WTC11 (cell line): Measurements from ENCODE around the gene SLC23A2. TPM values are rescaled to one million over a fixed set of nuclear protein-coding genes. Genes with fewer than 3 reads are reported as not detected.
A peak's percentile ranks its signal among the peaks of the same experiment; 100 is the strongest.

Experiments used
- ATAC-seq: fragments of 200-7000 bp; cut with Tn5 transposase; 2 replicates; pipeline ENCODE4 v1.10.0; 2021; ENCODE audit warnings: mild to moderate bottlenecking, moderate library complexity
- Bru-seq: library from RNA; stranded (reverse); fragments of 400-500 nt; gene quantifications from one replicate; lab custom pipeline; 2021; lab: Mats Ljungman, UMichigan
- CTCF ChIA-PET: fragments of 300-600 bp; sonication (Branson Sonifier 250); formaldehyde crosslinking; loops from one replicate; lab custom pipeline; 2021; ENCODE audit warnings: antibody characterized with exemption; lab: Charles Lee
- POLR2A ChIA-PET: fragments of 350-600 bp; sonication (Branson Sonifier 250); formaldehyde crosslinking; loops from one replicate; lab custom pipeline; 2021; ENCODE audit warnings: antibody characterized with exemption; lab: Charles Lee
- DNase-seq: peaks from one replicate; pipeline ENCODE4 v3.0.0; 2021; ENCODE audit warnings: low spot score
- H3K27ac Mint-ChIP-seq: 2 replicates; pipeline ENCODE4 v1.8.0; 2021; ENCODE audit warnings: mixed read lengths
- H3K27me3 Mint-ChIP-seq: 2 replicates; pipeline ENCODE4 v1.8.0; 2021; ENCODE audit warnings: low read depth, mild to moderate bottlenecking, moderate library complexity, mixed read lengths
- H3K36me3 Mint-ChIP-seq: 2 replicates; pipeline ENCODE4 v1.8.0; 2021; ENCODE audit warnings: mixed read lengths
- H3K4me1 Mint-ChIP-seq: 2 replicates; pipeline ENCODE4 v1.8.0; 2022; ENCODE audit warnings: mixed read lengths
- H3K4me3 Mint-ChIP-seq: 2 replicates; pipeline ENCODE4 v1.8.0; 2021; ENCODE audit warnings: mild to moderate bottlenecking, moderate library complexity, mixed read lengths
- H3K9me3 Mint-ChIP-seq: 2 replicates; pipeline ENCODE4 v1.8.0; 2021; ENCODE audit warnings: mixed read lengths
- ATF6 ChIP-seq: sonication (generic); formaldehyde crosslinking; IDR thresholded peaks from 2 replicates; pipeline ENCODE4 v1.8.1; 2023; ENCODE audit warnings: mild to moderate bottlenecking, missing genetic modification reagents
- CBFB ChIP-seq: sonication (generic); formaldehyde crosslinking; IDR thresholded peaks from 2 replicates; pipeline ENCODE4 v1.8.1; 2022; ENCODE audit warnings: mild to moderate bottlenecking, low read depth, missing genetic modification reagents
- ELF4 ChIP-seq: sonication (generic); formaldehyde crosslinking; IDR thresholded peaks from 2 replicates; pipeline ENCODE4 v1.8.1; 2022; ENCODE audit warnings: low read depth, mild to moderate bottlenecking, moderate library complexity, missing genetic modification reagents
- EMX1 ChIP-seq: fragments of 250-450 bp; sonication (Bioruptor Pico); IDR thresholded peaks from 2 replicates; pipeline ENCODE4 v1.8.0; 2021; ENCODE audit warnings: mild to moderate bottlenecking
- ESRRA ChIP-seq: sonication (generic); formaldehyde crosslinking; IDR thresholded peaks from 2 replicates; pipeline ENCODE4 v1.8.1; 2022; ENCODE audit warnings: mild to moderate bottlenecking, missing genetic modification reagents, borderline replicate concordance
- FOXJ3 ChIP-seq: sonication (generic); formaldehyde crosslinking; IDR thresholded peaks from 2 replicates; pipeline ENCODE4 v1.9.0; 2021; ENCODE audit warnings: missing genetic modification reagents, mild to moderate bottlenecking, borderline replicate concordance
- GRHL2 ChIP-seq: fragments of 250-450 bp; sonication (Bioruptor Pico); IDR thresholded peaks from 2 replicates; pipeline ENCODE4 v1.8.0; 2022; ENCODE audit warnings: mild to moderate bottlenecking, moderate library complexity; ENCODE audit not compliant: insufficient replicate concordance, severe bottlenecking
- GTF2I ChIP-seq: fragments of 250-450 bp; sonication (Bioruptor Pico); conservative IDR thresholded peaks from 2 replicates; pipeline ENCODE4 v1.4.0; 2021; ENCODE audit warnings: mild to moderate bottlenecking
- MXD4 ChIP-seq: fragments of 250-450 bp; sonication (Bioruptor Pico); IDR thresholded peaks from 2 replicates; pipeline ENCODE4 v1.8.0; 2021; ENCODE audit warnings: mild to moderate bottlenecking, moderate library complexity, borderline replicate concordance
- MYBL2 ChIP-seq: sonication (generic); formaldehyde crosslinking; IDR thresholded peaks from 2 replicates; pipeline ENCODE4 v1.8.1; 2023; ENCODE audit warnings: mild to moderate bottlenecking, moderate library complexity, missing genetic modification reagents
- NFYB ChIP-seq: sonication (generic); formaldehyde crosslinking; conservative IDR thresholded peaks from 2 replicates; pipeline ENCODE4 v1.8.0; 2022; ENCODE audit warnings: low read depth, missing genetic modification reagents
- NR2C2 ChIP-seq: sonication (generic); formaldehyde crosslinking; IDR thresholded peaks from 2 replicates; pipeline ENCODE4 v1.8.0; 2022; ENCODE audit warnings: mild to moderate bottlenecking, missing genetic modification reagents
- SOX15 ChIP-seq: fragments of 250-450 bp; sonication (Bioruptor Pico); IDR thresholded peaks from 2 replicates; pipeline ENCODE4 v1.9.0; 2021; ENCODE audit warnings: mild to moderate bottlenecking
- SP1 ChIP-seq: sonication (generic); formaldehyde crosslinking; conservative IDR thresholded peaks from 2 replicates; pipeline ENCODE4 v1.8.1; 2022; ENCODE audit warnings: missing genetic modification reagents
- TCF7 ChIP-seq: sonication (generic); formaldehyde crosslinking; IDR thresholded peaks from 2 replicates; pipeline ENCODE4 v1.8.0; 2022; ENCODE audit warnings: mild to moderate bottlenecking, low read depth, missing genetic modification reagents, moderate library complexity
- TP53 ChIP-seq: sonication (generic); formaldehyde crosslinking; IDR thresholded peaks from 2 replicates; pipeline ENCODE4 v1.8.1; 2023; ENCODE audit warnings: mild to moderate bottlenecking, missing genetic modification reagents
- ZMAT4 ChIP-seq: fragments of 250-450 bp; sonication (Bioruptor Pico); IDR thresholded peaks from 2 replicates; pipeline ENCODE4 v1.9.0; 2021; ENCODE audit warnings: mild to moderate bottlenecking
- ZNF219 ChIP-seq: sonication (generic); formaldehyde crosslinking; IDR thresholded peaks from 2 replicates; pipeline ENCODE4 v1.8.0; 2023; ENCODE audit warnings: missing genetic modification reagents, mild to moderate bottlenecking, borderline replicate concordance
- ZNF263 ChIP-seq: sonication (generic); formaldehyde crosslinking; IDR thresholded peaks from 2 replicates; pipeline ENCODE4 v1.8.1; 2022; ENCODE audit warnings: low read depth, mild to moderate bottlenecking, moderate library complexity, missing genetic modification reagents
- long read RNA-seq, 3 experiments: library from RNA in 1 of 3; library from capped mRNA in 1 of 3; library from polyadenylated mRNA in 1 of 3; unstranded in 2 of 3; stranded (forward) in 1 of 3; transcript quantifications; one replicate each; pipeline ENCODE4 v2.0.0, GENCODE V29; 2021
- total RNA-seq: library from RNA; stranded (reverse); gene quantifications from 3 replicates; pipeline ENCODE4 v1.2.3, GENCODE V29; 2021
- TF ChIP-seq, protein P1 (sequence below): sonication (generic); formaldehyde crosslinking; IDR thresholded peaks from 2 replicates; pipeline ENCODE4 v1.8.0; 2022; ENCODE audit warnings: mild to moderate bottlenecking, missing genetic modification reagents
- TF ChIP-seq, protein P2 (sequence below): sonication (generic); formaldehyde crosslinking; IDR thresholded peaks from 2 replicates; pipeline ENCODE4 v1.8.1; 2022; ENCODE audit warnings: low read depth, mild to moderate bottlenecking, moderate library complexity, missing genetic modification reagents, borderline replicate concordance
- TF ChIP-seq, protein P3 (sequence below): fragments of 250-450 bp; sonication (Bioruptor Pico); IDR thresholded peaks from 2 replicates; pipeline ENCODE4 v1.9.0; 2021; ENCODE audit warnings: mild to moderate bottlenecking

Gene SLC23A2
- total RNA-seq, result 10.7 to 14.5 TPM (median 12.0 TPM) in 3 replicates
- percentile 57 among the genes with signal in this experiment for Bru-seq, nascent RNA
- long read RNA-seq, experiment 1, full-length matches to known transcripts, result 13 of 56 reads
- long read RNA-seq, experiment 1, partial matches to known transcripts, result 5 of 56 reads
- long read RNA-seq, experiment 1, other reads (novel, unspliced or antisense), result 38 of 56 reads
- long read RNA-seq, experiment 2, full-length matches to known transcripts, result 1 of 18 reads
- long read RNA-seq, experiment 2, partial matches to known transcripts, result 14 of 18 reads
- long read RNA-seq, experiment 2, other reads (novel, unspliced or antisense), result 3 of 18 reads
- long read RNA-seq, experiment 3, partial matches to known transcripts, result 1 of 1 reads
- long read RNA-seq, experiment 3, other reads (novel, unspliced or antisense), result 0 of 1 reads

DNA sequence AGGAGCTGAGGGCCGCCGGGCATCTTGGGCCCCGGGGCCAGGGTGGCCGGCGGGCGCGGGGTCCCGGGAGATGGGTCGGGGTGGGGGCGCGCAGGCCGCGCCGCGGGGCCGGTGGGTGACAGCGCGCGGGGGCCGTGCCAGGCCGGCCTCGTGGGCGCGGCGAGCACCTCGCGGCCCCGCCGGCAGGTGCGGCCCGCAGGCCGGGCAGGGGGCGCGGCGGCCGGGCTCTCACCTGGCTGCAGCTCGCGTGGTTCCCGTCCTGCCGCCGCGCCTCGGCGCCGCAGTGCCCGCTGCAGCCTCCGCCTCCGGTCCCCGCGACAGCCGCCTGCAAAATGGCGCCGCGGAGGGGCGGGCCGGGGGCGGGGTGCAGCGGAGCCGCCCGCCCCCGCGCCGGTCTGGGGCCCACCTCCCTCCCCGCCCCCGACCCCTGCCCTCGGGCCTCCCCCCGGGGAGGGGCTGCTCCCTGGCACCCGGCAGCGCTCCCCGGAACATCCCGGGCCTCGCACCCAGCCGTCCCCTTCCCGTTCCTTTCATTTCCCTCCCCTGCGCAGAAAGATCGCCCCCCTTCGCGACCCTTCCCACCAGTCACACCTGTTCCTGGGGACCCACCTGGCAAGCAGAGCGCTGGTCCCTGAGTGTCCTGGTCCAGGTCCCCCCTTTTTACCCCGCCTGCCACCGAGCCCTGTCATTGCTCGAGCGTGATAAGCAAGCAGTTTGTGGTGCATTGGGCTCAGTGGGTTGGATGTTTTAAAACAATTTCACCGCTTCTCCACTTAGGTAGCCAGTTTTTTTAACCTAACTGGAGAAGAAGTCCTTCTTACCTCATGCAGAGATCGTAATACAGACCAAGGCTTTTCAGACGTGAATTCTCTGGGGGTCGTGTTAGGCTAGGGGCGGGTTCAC lies at the start of gene SLC23A2:
Gene SLC23A2, minus strand, starts transcription at position 337 of the 903 bp plus-strand sequence. CDS start 68,948 bp downstream, outside the sequence.
- CTCF ChIA-PET, result interaction anchor here (0.5 to 0.9 kb wide), 2 partner anchors 23 to 242 kb away, joined by 3 read pairs; no protein-coding TSS in a partner anchor
- H3K9me3 Mint-ChIP-seq, result no peaks in the 10 kb centered on the region
- H3K4me3 Mint-ChIP-seq, result peak within 1 kb of the TSS; percentile 87
- peaks cover 6% of the 10 kb centered on the region for H3K27me3 Mint-ChIP-seq
- H3K4me1 Mint-ChIP-seq, result peaks cover 37% of the 10 kb centered on the region
- POLR2A ChIA-PET, result interaction anchor here (1.1 kb wide), 1 partner anchor 43 kb away, joined by 3 read pairs; no protein-coding TSS in a partner anchor
- peak; percentile 22; the same call in 1 of the 2 replicates for TF ChIP-seq SP1 (CRISPR knock-in tag)
- TF ChIP-seq, protein P1, sequence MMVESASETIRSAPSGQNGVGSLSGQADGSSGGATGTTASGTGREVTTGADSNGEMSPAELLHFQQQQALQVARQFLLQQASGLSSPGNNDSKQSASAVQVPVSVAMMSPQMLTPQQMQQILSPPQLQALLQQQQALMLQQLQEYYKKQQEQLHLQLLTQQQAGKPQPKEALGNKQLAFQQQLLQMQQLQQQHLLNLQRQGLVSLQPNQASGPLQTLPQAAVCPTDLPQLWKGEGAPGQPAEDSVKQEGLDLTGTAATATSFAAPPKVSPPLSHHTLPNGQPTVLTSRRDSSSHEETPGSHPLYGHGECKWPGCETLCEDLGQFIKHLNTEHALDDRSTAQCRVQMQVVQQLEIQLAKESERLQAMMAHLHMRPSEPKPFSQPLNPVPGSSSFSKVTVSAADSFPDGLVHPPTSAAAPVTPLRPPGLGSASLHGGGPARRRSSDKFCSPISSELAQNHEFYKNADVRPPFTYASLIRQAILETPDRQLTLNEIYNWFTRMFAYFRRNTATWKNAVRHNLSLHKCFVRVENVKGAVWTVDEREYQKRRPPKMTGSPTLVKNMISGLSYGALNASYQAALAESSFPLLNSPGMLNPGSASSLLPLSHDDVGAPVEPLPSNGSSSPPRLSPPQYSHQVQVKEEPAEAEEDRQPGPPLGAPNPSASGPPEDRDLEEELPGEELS (CRISPR knock-in tag), result no peak
- TF ChIP-seq MXD4, result no peak
- peak; percentile 56 for ATAC-seq
- DNase-seq, result peak; percentile 42
- H3K36me3 Mint-ChIP-seq, result no peaks in the 10 kb centered on the region
- peak within 1 kb of the TSS; percentile 74; the same call in 1 of the 2 replicates for H3K27ac Mint-ChIP-seq

DNA sequence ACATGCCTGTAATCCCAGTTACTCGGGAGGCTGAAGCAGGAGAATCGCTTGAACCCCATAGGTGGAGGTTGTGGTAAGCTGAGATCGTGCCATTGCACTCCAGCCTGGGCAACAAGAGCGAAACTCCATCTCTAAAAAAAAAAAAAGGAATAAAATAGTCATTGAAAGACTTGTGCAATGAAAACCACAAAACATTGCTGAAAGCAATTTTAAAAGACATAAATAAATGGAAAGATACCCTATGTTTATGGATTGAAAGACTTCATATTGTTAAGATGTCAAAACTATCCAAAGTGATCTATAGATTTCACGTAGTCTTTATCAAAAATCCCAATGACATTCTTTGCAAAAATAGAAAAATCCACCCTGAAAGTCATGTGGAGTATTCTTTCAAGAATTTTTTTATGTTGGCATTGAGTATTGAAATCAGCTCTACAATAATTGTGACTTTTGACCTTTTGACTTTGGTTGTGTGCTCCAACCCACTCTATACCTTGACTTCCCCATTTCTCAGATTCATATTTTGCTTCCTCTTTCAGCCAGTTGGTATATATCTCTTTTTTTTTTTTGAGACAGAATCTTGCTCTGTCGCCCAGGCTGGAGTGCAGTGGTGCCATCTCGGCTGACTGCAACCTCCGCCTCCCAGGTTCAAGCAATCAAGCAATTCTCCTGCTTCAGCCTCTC lies 45.5 kb upstream of the SLC23A2 start:
- Mint-ChIP-seq H3K36me3 (no peaks in the 10 kb centered on the region), H3K4me1 (no peaks in the 10 kb centered on the region), H3K9me3 (no peaks in the 10 kb centered on the region), H3K4me3 (no peak overlapping the region), H3K27me3 (no peaks in the 10 kb centered on the region), H3K27ac (no peak overlapping the region)
- DNase-seq (no peak), ATAC-seq (no peak)
- TF ChIP-seq ZNF219 (no peak), GRHL2 (CRISPR knock-in tag) (no peak), ZNF263 (CRISPR knock-in tag) (no peak), GTF2I (CRISPR knock-in tag) (no peak), MXD4 (no peak), NFYB (CRISPR knock-in tag) (no peak), MYBL2 (no peak), ATF6 (CRISPR knock-in tag) (no peak), FOXJ3 (no peak), TCF7 (no peak), EMX1 (CRISPR knock-in tag) (no peak), ZMAT4 (CRISPR knock-in tag) (no peak), ELF4 (CRISPR knock-in tag) (no peak), NR2C2 (no peak), ESRRA (CRISPR knock-in tag) (no peak), TP53 (CRISPR knock-in tag) (no peak), SOX15 (CRISPR knock-in tag) (no peak), CBFB (CRISPR knock-in tag) (no peak)
- TF ChIP-seq, protein P2, sequence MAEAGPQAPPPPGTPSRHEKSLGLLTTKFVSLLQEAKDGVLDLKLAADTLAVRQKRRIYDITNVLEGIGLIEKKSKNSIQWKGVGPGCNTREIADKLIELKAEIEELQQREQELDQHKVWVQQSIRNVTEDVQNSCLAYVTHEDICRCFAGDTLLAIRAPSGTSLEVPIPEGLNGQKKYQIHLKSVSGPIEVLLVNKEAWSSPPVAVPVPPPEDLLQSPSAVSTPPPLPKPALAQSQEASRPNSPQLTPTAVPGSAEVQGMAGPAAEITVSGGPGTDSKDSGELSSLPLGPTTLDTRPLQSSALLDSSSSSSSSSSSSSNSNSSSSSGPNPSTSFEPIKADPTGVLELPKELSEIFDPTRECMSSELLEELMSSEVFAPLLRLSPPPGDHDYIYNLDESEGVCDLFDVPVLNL, result no peak
- TF ChIP-seq, protein P3, sequence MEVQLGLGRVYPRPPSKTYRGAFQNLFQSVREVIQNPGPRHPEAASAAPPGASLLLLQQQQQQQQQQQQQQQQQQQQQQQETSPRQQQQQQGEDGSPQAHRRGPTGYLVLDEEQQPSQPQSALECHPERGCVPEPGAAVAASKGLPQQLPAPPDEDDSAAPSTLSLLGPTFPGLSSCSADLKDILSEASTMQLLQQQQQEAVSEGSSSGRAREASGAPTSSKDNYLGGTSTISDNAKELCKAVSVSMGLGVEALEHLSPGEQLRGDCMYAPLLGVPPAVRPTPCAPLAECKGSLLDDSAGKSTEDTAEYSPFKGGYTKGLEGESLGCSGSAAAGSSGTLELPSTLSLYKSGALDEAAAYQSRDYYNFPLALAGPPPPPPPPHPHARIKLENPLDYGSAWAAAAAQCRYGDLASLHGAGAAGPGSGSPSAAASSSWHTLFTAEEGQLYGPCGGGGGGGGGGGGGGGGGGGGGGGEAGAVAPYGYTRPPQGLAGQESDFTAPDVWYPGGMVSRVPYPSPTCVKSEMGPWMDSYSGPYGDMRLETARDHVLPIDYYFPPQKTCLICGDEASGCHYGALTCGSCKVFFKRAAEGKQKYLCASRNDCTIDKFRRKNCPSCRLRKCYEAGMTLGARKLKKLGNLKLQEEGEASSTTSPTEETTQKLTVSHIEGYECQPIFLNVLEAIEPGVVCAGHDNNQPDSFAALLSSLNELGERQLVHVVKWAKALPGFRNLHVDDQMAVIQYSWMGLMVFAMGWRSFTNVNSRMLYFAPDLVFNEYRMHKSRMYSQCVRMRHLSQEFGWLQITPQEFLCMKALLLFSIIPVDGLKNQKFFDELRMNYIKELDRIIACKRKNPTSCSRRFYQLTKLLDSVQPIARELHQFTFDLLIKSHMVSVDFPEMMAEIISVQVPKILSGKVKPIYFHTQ (CRISPR knock-in tag), result no peak
- ChIA-PET CTCF (interaction anchor here (0.7 to 0.8 kb wide), 2 partner anchors 306 to 324 kb away, joined by 3 to 4 read pairs; no protein-coding TSS in a partner anchor), POLR2A (no interaction called here)
